Fibroblast of skin of abdomen (primary cell): ENCODE measurements around the gene XRCC6.
"Not testable (repeated sequence)": the region's sequence is repeated elsewhere in the genome, so short reads cannot be mapped to it uniquely, and the experiment has no call there.

ENCODE experiments used
- DNase-seq: peaks from one replicate; pipeline ENCODE4 v3.0.0-alpha.2; 2013

XRCC6 gene

DNA sequence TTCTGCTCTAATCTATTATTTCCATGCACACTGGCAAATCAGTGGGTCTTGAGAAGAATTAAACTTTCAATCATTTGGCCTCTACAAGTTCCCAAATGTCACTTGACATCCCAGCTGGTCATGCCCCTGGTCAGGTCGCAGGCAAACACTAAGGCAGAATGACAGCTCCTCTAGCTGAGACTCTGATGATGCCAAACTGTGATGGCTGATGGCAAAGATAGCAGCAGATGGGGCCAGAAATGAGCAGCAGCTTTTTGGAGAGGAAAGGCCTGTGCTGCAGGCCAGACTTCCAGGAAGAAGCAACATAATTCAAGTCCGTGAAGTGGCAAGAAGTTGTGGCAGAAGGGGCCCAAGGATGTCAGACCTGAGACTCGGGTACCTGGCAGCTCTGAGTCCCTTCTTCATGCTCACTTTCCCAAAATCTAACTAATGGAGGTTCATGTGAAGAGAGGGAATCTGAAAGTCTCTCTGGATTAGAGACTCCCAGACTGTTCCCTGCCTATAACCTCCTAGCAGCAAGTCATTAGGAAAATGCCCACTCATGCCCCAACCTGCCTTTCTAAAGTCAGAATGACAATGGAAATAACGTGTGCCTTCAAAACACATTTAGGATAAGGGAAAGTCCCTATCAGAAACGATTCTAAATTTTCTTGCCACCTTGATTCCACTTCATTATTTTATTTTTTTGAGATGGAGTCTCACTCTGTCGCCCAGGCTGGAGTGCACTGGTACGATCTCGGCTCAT is 22.0 kb upstream of the XRCC6 start:
- DNase-seq: no peak

DNA sequence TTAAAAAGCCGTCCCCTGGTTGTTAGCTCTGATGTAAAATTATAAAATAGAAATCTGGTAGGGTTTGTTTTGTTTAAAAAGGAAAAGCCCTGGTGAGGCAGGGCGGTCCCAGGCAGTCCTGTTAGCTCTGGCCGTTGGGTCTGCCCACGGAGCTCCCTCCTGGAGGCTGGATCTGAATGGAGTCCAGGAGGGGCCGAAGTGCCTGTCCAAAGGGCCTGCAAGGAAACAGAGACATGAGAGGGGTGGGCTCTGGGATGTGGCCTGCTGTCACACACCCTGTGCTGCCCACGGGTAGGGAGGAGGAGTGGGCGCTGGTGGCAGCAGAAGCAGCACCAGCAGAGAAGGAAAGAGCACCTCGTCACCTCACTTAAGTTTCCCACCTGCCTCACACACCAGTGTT is 20.1 kb upstream of the XRCC6 start:
- no peak for DNase-seq

DNA sequence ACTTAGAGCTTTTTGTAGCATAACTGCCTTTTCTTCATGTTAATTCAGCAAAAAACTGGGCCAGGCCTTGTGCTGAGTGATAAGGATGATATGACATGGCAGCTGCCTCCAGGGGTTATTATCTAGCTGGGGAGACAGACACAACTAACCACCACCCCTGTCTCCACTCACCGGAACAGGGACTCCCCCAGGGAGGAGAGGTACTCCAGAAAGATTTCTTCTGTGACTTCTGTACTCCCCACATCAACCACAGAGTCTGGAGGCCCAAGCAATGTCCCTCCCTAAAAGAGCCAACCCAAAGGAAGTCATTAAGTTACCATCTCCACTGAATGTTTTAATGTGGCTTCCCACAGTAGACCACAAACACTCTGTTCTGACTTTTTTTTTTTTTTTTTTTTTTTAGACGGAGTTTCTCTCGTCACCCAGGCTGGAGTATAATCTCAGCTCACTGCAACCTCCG is 17.2 kb upstream of the XRCC6 start:
- DNase-seq: no peak

DNA sequence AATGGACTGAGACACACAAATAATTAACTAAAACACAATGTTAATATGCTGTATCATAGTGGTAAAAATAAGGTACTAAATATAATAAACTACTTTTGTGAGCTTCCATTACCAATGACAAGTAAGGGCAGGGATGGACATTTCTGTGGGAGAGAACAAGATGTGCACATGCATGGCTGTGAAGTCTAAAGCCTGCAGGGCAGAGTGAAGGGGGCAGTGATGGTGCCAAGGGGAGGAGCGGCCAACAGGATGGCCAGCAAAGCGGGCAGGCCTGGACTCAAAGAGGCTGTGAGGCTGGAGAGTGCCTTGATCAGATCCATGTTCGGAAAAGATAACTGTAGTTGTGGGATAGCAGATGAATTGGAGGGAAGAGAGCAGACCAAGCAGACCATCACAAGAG is 12.7 kb upstream of the XRCC6 start:
- DNase-seq: no peak

DNA sequence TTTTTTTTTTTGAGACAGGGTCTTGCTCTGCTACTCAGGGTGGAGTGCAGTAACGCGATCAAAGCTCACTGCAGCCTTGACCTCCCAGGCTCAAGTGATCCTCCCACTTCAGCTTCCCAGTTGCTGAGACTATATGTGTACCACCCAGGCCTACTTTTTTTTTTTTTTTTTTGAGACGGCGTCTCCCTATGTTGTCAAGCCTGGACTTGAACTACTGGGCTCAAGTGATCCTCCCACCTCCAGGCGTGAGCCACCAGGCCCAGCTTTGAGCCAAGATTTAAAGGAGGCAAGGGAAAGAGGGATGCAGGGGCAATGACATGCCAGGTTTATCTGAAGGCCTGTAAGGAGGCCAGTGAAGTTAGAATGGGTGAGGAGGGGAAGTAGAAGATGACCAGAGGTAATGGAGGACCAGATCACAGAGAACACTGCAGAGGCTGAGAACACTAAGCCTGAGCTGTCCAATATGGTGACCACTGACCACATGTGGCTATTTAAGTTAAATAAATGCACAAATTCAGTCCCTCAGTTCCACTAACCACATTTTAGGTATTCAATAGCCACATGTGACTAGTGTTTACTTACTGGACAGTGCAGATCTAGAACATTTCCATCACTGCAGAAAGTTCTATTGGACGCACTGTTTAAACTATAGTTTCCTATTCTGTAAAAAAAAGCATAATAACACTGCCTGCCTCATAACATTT is 8.3 kb upstream of the XRCC6 start:
- no peak for DNase-seq

DNA sequence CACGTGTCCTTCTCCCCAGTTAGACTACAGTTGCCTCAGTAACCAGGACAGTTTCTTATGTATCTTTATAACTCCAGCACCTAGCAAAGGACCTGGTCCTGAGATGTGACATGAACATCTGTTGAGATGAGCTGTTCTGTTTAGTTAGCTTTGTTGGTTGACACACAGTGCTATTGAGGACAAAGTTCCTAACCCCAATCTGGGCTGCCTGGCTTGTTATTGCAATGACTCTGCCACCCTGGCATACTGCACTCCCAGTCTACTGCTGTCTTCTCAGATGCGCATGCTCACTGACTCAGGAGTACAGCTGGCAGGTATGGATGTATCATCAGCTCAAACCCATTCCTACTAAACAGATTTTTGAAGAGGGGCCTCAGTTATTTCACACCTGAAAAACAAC is 7.6 kb upstream of the XRCC6 start:
- DNase-seq: no peak

DNA sequence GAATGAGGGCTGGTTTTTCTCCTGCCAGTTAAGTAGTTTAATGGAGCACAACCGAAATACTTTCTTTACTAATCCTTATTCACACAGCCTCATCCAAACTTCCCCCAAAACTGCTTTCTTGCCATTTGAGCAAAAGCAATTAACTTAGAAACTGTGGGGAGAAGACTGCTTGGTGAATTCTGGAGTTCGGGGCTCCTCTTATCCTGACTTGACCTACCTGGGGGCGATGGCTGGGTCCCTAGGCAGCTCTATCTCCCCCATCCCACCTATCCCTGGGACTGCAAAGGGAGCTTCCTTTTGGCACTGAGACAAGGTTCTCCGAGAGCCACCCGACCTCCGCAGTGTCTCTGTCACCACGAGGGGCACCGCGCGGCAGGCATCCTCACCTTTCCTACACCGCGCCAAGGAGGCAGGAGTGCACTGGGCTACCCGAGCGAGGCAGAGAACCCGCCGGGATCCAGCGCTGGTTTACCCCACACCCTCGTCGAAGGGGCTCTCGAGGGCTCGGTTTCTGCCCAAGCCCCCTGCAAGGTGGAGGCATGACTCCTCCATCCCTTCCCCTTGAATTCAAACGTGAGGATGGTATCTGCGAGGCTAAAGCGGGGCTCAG is 1.0 kb upstream of the XRCC6 start:
- DNase-seq: no peak

DNA sequence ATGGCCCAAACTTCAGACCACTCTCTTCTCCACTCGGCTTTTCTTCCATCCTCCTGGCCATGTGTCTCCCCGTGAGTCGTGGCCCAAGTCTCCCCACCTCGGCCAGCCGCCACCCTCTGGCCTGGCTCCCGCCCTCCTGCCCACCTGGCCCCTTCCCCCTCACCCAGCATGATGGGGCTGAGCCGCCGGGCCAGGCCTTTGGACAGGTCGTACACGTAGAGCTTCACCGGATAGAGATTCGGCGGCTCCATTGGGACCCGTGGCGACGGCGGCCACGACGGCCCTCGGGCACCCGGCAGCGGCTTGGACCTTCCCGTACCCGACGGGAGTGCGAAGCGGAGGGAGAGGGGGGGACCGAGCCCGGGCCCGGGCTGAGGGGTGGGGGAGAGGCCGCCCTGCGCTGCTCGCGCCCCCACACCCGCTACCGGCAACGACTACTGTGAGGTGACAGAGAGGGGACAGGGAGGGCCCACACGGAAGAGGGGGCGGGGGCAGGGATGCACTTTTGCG is 451 bp upstream of the XRCC6 start, which contains the start of gene DESI1:
TSS of gene DESI1 (minus strand) at position 455 of the 510 bp plus-strand sequence. CDS start at position 251, 204 bp downstream.
- DNase-seq: no peak

DNA sequence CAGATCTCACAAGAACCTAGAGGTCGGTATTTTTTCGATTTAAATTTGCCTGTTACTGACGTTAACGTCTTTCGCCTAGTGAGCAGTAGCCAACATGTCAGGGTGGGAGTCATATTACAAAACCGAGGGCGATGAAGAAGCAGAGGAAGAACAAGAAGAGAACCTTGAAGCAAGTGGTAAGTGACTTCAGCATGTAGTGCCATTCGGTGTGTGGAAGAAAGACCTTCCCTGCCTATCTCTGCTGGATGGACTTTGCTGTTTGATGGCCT is 750 bp downstream of the XRCC6 start:
- no peak for DNase-seq

DNA sequence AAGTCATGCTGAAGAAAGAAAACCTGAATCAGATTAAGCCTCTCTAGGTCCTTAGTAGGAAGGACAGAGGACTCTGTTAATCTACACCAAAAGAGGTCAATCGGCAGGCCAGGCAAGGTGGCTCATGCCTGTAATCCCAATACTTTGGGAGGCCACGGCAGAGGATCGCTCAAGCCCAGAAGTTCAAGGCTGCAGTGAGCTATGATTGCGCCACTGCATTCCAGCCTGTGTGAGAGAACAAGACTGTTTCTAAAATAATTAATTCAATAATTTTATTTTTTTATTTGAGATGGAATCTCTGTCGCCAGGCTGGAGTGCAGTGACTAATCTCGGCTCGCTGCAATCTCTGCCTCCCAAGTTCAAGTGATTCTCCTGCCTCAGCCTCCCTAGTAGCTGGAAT is 4.5 kb downstream of the XRCC6 start:
- DNase-seq: no peak

DNA sequence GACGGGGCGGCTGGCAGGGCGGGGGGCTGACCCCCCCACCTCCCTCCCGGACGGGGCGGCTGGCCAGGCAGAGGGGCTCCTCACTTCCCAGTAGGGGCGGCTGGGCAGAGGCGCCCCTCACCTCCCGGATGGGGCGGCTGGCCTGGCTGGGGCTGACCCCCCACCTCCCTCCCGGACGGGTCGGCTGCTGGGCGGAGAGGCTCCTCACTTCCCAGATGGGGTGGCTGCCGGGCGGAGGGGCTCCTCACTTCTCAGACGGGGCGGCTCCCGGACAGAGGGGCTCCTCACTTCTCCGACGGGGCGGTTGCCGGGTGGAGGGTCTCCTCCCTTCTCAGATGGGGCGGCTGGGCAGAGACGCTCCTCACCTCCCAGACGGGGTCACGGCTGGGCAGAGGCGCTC is 10.0 kb downstream of the XRCC6 start:
- not testable (repeated sequence) for DNase-seq

DNA sequence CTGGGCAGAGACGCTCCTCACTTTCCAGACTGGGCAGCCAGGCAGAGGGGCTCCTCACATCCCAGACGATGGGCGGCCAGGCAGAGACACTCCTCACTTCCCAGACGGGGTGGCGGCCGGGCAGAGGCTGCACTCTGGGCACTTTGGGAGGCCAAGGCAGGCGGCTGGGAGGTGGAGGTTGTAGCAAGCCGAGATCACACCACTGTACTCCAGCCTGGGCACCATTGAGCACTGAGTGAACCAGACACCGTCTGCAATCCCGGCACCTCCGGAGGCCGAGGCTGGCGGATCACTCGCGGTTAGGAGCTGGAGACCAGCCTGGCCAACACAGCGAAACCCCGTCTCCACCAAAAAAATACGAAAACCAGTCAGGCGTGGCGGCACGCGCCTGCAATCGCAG is 10.5 kb downstream of the XRCC6 start:
- not testable (repeated sequence) for DNase-seq

DNA sequence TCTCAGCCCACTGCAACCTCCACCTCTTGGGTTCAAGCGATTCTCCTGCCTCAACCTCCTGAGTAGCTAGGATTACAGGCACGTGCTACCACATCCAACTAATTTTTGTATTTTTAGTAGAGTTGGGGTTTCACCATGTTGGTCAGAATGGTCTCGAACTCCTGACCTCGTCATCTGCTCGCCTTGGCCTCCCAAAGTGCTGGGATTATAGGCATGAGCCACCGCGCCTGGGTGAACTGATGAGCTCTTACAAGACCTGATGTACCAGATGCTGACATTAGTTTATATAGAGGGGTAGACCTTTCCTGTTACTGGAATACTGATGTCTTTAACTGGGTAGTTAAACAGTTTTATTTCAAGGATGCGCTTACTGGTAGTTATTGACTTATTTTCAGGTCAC is 13.5 kb downstream of the XRCC6 start:
- not testable (repeated sequence) for DNase-seq

DNA sequence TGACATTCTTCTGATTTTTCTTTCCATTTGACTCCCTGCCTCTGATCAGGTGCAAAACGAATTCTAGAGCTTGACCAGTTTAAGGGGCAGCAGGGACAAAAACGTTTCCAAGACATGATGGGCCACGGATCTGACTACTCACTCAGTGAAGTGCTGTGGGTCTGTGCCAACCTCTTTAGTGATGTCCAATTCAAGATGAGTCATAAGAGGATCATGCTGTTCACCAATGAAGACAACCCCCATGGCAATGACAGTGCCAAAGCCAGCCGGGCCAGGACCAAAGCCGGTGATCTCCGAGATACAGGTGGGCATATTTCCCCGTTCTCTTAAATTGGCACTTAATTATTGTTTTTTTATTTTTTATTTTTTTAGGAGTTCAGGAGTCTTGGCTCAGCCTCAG is 15.4 kb downstream of the XRCC6 start:
- DNase-seq: no peak

DNA sequence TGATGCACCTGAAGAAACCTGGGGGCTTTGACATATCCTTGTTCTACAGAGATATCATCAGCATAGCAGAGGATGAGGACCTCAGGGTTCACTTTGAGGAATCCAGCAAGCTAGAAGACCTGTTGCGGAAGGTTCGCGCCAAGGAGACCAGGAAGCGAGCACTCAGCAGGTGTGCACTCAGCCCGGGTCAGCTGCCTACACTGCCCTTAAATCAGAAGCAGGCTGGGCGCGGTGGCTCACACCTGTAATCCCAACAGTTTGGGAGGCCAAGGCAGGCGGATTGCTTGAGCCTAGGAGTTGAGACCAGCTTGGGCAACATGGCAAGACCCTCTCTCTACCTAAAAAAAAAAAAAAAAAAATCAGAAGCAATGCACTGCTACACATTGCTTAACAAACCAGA is 16.5 kb downstream of the XRCC6 start:
- not testable (repeated sequence) for DNase-seq

DNA sequence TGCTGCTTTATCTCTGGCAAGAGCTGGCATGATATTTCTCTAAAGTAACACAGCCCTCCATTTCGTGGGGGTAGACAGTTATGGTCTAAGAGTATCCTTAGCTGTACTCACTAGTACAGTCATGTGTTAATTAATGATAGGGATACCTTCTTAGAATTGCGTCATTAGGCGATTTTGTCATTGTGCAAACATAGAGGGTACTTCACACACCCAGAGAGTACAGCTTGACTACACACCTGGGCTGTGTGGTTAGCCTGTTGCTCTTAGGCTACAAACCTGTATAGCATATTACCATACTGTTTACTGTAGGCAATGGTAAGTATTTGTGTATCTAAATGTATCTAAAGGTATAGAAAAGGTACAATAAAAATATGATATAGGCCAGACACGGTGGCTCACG is 17.0 kb downstream of the XRCC6 start:
- no peak for DNase-seq

DNA sequence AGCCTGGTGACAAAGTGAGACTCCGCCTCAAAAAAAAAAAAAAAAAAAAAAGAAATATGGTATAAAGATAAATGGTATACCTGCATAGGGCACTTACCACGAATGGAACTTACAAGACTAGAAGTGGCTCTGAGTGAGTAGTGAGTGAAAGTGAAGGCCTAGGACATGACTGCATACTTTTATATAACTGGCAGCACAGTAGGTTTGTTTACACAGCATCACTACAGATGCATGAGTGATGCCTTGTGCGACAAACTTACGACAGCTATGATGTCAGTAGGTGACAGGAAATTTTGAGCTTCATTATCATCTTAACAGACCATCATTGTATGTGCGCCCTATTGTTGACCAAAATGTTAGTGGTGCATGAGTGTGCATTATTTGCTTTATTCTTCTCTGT is 17.7 kb downstream of the XRCC6 start:
- no peak for DNase-seq

DNA sequence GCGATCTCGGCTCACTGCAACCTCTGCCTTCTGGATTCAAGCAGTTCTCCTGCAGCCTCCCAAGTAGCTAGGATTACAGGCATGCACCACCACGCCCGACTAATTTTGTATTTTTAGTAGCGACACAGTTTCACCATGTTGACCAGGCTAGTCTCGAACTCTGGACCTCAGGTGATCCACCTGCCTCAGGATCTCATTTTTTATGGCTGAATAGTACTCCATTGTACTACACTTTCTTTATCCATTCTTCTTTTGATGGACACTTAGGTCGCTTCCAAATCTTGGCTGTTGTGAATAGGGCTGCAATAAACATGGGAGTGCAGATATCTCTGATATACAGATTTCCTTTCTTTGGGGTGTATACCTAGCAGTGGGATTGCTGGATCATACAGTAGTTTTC is 20.8 kb downstream of the XRCC6 start:
- no peak for DNase-seq

DNA sequence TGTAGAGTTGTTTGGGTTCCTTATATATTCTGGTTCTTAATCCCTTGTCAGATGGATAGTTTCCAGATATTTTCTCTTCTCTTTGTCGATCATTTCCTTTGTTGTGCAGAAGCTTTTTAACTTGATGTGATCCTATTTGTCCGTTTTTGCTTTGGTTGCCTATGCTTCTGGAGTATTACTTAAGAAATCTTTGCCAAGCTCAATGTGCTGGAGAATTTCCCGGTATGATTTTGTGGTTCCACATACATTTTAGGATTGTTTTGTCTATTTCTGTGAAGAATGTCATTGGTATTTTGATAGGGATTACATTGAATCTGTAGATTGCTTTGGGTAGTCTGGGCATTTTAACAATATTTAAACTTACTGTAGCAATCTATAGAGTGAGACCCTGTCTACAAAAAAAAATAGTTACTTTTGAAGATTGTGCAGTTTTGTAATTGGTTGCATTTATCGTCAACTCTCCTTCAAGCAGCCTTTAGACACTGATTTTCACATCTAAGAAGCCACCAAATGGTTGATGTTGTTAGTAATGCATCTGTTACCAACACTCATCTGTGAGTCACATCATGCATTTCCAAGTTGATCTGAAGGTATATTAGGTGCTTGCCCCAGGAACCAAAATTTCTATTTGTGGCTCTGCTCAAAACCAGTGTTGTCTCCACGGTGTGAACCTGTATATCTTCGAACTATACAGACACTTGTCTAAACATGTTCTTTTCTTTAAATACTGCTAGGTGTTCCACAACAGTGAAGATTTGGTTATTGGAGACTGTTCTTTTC is 21.4 kb downstream of the XRCC6 start:
- peak; percentile 45 for DNase-seq

DNA sequence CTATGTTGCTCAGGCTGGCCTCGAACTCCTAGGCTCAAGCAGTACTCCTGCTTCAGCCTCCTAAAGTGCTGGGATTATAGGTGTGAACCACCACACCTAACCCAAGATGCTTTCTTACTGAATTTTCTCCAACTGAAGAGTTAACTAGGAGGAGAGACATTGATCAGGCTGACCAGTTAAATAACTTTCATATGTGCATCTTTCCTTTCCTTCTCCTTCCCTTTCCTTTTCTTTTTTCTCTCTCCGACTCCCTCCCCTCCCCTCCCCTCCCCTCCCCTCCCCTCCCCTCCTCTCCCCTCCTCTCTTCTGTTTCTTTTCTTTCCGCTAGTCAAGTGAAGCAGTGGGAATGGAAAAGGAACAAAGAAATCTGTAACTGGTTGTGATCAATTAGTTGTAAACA is 26.7 kb downstream of the XRCC6 start:
- DNase-seq: no peak

DNA sequence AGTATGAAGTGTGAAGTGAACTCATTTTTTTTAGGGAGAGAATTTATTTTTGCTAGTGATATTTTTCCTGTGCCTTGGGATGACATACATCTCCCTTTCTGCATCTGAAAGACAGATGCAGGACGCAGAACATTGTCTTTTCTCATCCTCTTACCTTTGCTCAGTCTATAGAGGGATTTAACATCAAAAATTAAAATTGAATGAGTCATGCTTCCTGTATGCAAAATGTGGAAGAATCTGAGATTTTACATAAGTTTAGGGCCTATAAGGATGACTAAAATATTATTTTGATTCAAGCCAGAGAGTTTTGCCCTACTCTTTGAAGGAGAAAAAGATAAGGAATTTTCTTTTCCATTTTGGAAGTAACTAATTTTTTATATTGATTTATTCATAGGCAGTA is 27.3 kb downstream of the XRCC6 start:
- DNase-seq: no peak

DNA sequence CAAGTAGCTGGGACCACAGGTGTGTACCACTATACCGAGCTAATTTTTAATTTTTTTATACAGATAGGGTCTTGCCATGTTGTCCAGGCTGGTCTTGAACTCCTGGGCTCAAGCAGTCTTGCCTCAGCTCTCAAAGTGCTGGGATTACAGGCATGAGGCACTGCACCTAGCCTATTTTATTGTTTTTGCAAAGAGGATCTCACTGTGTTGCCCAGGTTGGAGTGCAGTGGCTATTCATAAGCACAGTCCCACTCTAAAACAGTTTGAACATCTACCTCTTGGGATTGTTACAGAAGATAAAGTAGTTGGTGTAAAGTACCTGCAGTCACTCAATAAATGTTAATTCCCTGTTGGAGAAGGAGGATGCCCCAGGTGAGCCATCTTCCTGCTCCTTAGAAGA is 29.1 kb downstream of the XRCC6 start:
- DNase-seq: no peak

DNA sequence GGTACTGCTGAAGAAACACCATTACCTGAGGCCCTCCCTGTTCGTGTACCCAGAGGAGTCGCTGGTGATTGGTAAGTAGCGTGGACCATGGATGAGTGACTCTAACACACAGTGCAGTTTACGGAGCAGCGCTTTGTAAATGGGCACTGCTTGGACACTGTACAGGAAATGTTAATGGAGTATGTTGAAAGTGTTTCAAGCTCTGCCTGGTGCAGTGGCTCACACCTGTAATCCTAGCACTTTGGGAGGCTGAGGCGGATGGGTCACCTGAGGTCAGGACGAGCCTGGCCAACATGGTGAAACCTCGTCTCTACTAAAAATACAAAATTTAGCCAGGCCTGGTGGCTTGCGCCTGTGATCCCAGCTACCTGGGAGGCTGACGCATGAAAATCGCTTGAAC is 29.7 kb downstream of the XRCC6 start:
- no peak for DNase-seq
